ENCODE measurements around the gene ZNF492. TPM values are rescaled to one million over a fixed set of nuclear protein-coding genes. Genes with fewer than 3 reads are reported as not detected.
"Not testable (repeated sequence)": the region's sequence is repeated elsewhere in the genome, so short reads cannot be mapped to it uniquely, and the experiment has no call there.

The ZNF492 gene
- total RNA-seq, 1 donor, result 0.45 TPM

GRCh38 chr19:22607653-22608430, 26.3 kb upstream of the ZNF492 start:
- no peak for DNase-seq (ENCODE audit: low read depth)
- TF ChIP-seq, protein P1, sequence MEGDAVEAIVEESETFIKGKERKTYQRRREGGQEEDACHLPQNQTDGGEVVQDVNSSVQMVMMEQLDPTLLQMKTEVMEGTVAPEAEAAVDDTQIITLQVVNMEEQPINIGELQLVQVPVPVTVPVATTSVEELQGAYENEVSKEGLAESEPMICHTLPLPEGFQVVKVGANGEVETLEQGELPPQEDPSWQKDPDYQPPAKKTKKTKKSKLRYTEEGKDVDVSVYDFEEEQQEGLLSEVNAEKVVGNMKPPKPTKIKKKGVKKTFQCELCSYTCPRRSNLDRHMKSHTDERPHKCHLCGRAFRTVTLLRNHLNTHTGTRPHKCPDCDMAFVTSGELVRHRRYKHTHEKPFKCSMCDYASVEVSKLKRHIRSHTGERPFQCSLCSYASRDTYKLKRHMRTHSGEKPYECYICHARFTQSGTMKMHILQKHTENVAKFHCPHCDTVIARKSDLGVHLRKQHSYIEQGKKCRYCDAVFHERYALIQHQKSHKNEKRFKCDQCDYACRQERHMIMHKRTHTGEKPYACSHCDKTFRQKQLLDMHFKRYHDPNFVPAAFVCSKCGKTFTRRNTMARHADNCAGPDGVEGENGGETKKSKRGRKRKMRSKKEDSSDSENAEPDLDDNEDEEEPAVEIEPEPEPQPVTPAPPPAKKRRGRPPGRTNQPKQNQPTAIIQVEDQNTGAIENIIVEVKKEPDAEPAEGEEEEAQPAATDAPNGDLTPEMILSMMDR (IDR thresholded peaks at IDR 0.05; ENCODE audit: insufficient read depth, low read length), result no peak
- H3K4me3 ChIP-seq (ENCODE audit: low read depth, low read length), result no peak overlapping the region

- DNase-seq (ENCODE audit: low read depth), result no peak
- H3K4me3 ChIP-seq (ENCODE audit: low read depth, low read length), result no peak overlapping the region
- TF ChIP-seq, protein P1 (IDR thresholded peaks at IDR 0.05; ENCODE audit: insufficient read depth, low read length), result no peak
Observed at GRCh38 chr19:22608441-22608840, 25.7 kb upstream of the ZNF492 start.

- H3K4me3 ChIP-seq (ENCODE audit: low read depth, low read length), result no peak overlapping the region
- TF ChIP-seq, protein P1 (IDR thresholded peaks at IDR 0.05; ENCODE audit: insufficient read depth, low read length), result no peak
- DNase-seq (ENCODE audit: low read depth), result no peak
Observed at GRCh38 chr19:22609630-22610029, 24.5 kb upstream of the ZNF492 start.

GRCh38 chr19:22610121-22610520, 24.0 kb upstream of the ZNF492 start:
- no peak for DNase-seq (ENCODE audit: low read depth)
- no peak overlapping the region for H3K4me3 ChIP-seq (ENCODE audit: low read depth, low read length)
- TF ChIP-seq, protein P1 (IDR thresholded peaks at IDR 0.05; ENCODE audit: insufficient read depth, low read length), result no peak

DNA sequence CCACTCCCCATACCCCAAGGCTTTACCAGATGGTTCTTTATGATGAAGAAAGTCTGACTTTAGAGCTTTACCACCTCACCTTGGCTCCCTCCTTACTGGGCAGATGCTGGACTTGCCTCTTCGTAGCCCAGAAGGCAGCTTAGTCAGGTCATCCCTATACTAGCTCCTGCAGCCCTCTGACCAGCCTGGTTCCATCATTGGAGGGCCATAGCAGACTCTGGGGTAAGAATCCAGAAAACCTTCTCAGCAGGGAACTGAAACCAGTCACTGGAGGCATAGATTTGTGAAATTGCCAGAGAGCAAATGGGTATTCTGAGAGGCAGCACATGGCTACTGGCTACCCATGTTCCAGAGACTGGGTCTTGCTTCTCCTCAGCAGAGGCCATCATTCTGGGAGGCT, 21.8 kb upstream of the ZNF492 start:
- no peak for DNase-seq (ENCODE audit: low read depth)
- TF ChIP-seq, protein P1 (IDR thresholded peaks at IDR 0.05; ENCODE audit: insufficient read depth, low read length), result no peak
- H3K4me3 ChIP-seq (ENCODE audit: low read depth, low read length), result no peak overlapping the region

DNA sequence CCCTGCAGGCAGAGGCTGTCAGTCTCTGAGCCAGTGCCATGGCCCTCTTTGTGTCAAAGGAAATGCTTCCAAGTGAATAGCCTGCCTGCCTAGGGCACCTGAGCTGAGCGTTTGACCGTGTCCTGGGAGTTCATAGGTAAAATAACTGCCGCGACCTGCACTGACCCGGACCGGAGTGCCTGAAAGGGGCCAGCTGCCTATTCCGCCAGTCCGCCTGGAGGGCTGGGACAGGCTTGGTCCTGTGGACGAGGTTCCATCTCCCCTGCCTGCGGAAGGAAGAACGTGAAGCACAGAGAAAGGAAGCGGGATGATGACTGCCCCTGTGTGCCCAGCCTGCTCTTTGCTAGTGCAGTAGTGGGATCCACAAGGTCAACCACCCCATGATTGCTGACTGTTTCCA, 17.5 kb upstream of the ZNF492 start:
- no peak overlapping the region for H3K4me3 ChIP-seq (ENCODE audit: low read depth, low read length)
- DNase-seq (ENCODE audit: low read depth), result no peak
- TF ChIP-seq, protein P1 (IDR thresholded peaks at IDR 0.05; ENCODE audit: insufficient read depth, low read length), result no peak

DNA sequence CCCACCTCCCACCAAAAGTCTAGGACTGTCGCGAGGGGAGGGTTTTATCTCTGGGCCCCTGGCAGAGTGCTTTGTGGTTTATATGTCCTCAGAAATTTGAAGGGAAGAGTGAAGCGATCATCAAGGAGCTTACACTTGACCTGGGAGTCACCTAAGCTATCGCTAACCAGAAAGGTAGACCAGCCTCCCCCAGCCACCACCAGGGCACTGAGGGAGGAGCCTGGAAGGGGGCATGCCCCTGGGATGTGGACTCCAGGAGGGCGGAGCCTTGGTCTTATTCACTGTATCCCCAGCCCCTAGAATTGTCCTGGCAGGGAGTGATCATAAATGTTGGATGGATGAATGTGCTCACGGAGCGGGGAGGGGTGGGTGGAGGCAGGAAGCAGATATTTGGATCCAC, 16.9 kb upstream of the ZNF492 start:
- H3K4me3 ChIP-seq (ENCODE audit: low read depth, low read length); DNase-seq (ENCODE audit: low read depth): not testable (repeated sequence)
